CD4-positive, alpha-beta T cell (primary cell): ENCODE measurements around the gene ATP5PD. TPM values are rescaled to one million over a fixed set of nuclear protein-coding genes. Genes with fewer than 3 reads are reported as not detected.

ENCODE experiments used
- ATAC-seq: fragments of 200-7000 bp; cut with Tn5 transposase; one replicate; pipeline ENCODE4 v1.10.0; 2022; ENCODE audit warnings: mild to moderate bottlenecking; ENCODE audit not compliant: poor library complexity
- CTCF ChIA-PET: fragments of 350-600 bp; sonication (Branson Sonifier 250); formaldehyde crosslinking; loops from one replicate; lab custom pipeline; 2021; ENCODE audit warnings: antibody characterized with exemption, inconsistent platforms; lab: Charles Lee
- POLR2A ChIA-PET: fragments of 350-600 bp; sonication (Branson Sonifier 250); formaldehyde crosslinking; loops from one replicate; lab custom pipeline; 2021; ENCODE audit warnings: antibody characterized with exemption, inconsistent platforms; lab: Charles Lee
- DNase-seq, 14 experiments: peaks; one replicate each; pipeline ENCODE4 v3.0.0-alpha.2; 2013 to 2020; ENCODE audit warnings: mixed read lengths in 2 of 14
- H3K27ac ChIP-seq, 2 donors: one replicate each; pipeline versions ENCODE4 v1.5.1 to v1.7.0; 2013; ENCODE audit warnings: low read length in 2 of 2, low read depth in 1 of 2, mild to moderate bottlenecking in 1 of 2
- H3K27me3 ChIP-seq, 2 experiments: 1 replicate in 1 of 2; 2 replicates in 1 of 2; pipeline versions ENCODE4 v1.6.1 to v1.7.0; 2013; ENCODE audit warnings: low read length in 2 of 2, control low read depth in 1 of 2, mild to moderate bottlenecking in 1 of 2, moderate library complexity in 1 of 2; ENCODE audit not compliant: insufficient read depth in 2 of 2, control insufficient read depth in 1 of 2
- H3K36me3 ChIP-seq: one replicate; pipeline ENCODE4 v1.6.1; 2013; ENCODE audit warnings: low read length, control low read depth; ENCODE audit not compliant: insufficient read depth
- H3K4me1 ChIP-seq: one replicate; pipeline ENCODE4 v1.6.1; 2013; ENCODE audit warnings: low read length, control low read depth; ENCODE audit not compliant: insufficient read depth
- H3K4me3 ChIP-seq: one replicate; pipeline ENCODE4 v1.5.1; 2013; ENCODE audit warnings: mild to moderate bottlenecking, low read length, moderate library complexity
- H3K9me3 ChIP-seq, 2 experiments: 1 replicate in 1 of 2; 2 replicates in 1 of 2; pipeline versions ENCODE4 v1.6.1 to v1.7.0; 2013; ENCODE audit warnings: low read length in 2 of 2, mild to moderate bottlenecking in 2 of 2, control low read depth in 1 of 2, moderate library complexity in 1 of 2; ENCODE audit not compliant: control insufficient read depth in 1 of 2, insufficient read depth in 1 of 2
- H3K27ac Mint-ChIP-seq: one replicate; pipeline ENCODE4 v1.8.0; 2020; ENCODE audit warnings: mixed read lengths
- H3K27me3 Mint-ChIP-seq: one replicate; pipeline ENCODE4 v1.8.0; 2021; ENCODE audit warnings: mixed read lengths
- H3K36me3 Mint-ChIP-seq: one replicate; pipeline ENCODE4 v1.8.0; 2021; ENCODE audit warnings: low read depth, mixed read lengths
- H3K4me1 Mint-ChIP-seq: one replicate; pipeline ENCODE4 v1.8.0; 2021; ENCODE audit warnings: low read depth, mixed read lengths
- H3K4me3 Mint-ChIP-seq: one replicate; pipeline ENCODE4 v1.8.0; 2020; ENCODE audit warnings: mild to moderate bottlenecking, mixed read lengths
- H3K9me3 Mint-ChIP-seq: one replicate; pipeline ENCODE4 v1.8.0; 2020; ENCODE audit warnings: mixed read lengths
- CTCF ChIP-seq: fragments of 200-600 bp; IDR thresholded peaks from one replicate; pipeline ENCODE4 v1.8.0; 2022; ENCODE audit warnings: antibody characterized with exemption, mild to moderate bottlenecking
- intact Hi-C, 2 experiments: fragments of 100-400 bp; cut with DNase I in 1 of 2; cut with micrococcal nuclease in 1 of 2; formaldehyde crosslinking; loops; one replicate each; pipeline versions ENCODE4 v1.15.1 to v1.9.0; 2023 to 2025; cut with DNase I, micrococcal nuclease
- total RNA-seq, 174 experiments: library from RNA in 2 of 174; stranded (reverse) in 2 of 174; gene quantifications; one replicate each; pipeline ENCODE4 v1.2.3 and lab custom pipeline; 2021 to 2026

Gene ATP5PD
- total RNA-seq, 2 experiments from 2014 or later, result 98.5 to 112 TPM

- POLR2A ChIA-PET, result interaction anchor here (3.8 kb wide), 1 partner anchor 12 kb away, joined by 16 read pairs; no protein-coding TSS in a partner anchor
- intact Hi-C loops, result loop anchor here in 1 of 2 experiments (10.0 kb wide), 1 partner anchor 49 kb away; no protein-coding TSS in a partner anchor
- Mint-ChIP-seq H3K27me3 (no peaks in the 10 kb centered on the region), H3K27ac (no peak overlapping the region), H3K9me3 (no peaks in the 10 kb centered on the region), H3K4me1 (peaks cover 34% of the 10 kb centered on the region), H3K4me3 (peak overlapping the region; percentile 34), H3K36me3 (peaks cover 43% of the 10 kb centered on the region)
- Histone ChIP-seq H3K36me3 (peaks cover 42% of the 10 kb centered on the region), H3K9me3 (no peaks in the 10 kb centered on the region), H3K4me3 (no peak overlapping the region), H3K27me3 (no peaks in the 10 kb centered on the region), H3K27ac (no peak overlapping the region), H3K4me1 (peaks cover 31% of the 10 kb centered on the region)
- ATAC-seq (no peak), DNase-seq (no peak)
- CTCF ChIA-PET, result no interaction called here
- no peak for TF ChIP-seq CTCF
These were observed 18.9 kb upstream of the ATP5PD start for GRCh38 chr17:75065562-75066151.

GRCh38 chr17:75064867-75065561 lies 18.2 kb upstream of the ATP5PD start:
- DNase-seq, result no peak

GRCh38 chr17:75064460-75064859 lies 17.7 kb upstream of the ATP5PD start:
- Histone ChIP-seq H3K9me3 (no peaks in the 10 kb centered on the region), H3K4me3 (no peak overlapping the region), H3K27me3 (no peaks in the 10 kb centered on the region), H3K4me1 (peaks cover 32% of the 10 kb centered on the region), H3K27ac (no peak overlapping the region), H3K36me3 (peaks cover 46% of the 10 kb centered on the region)
- Mint-ChIP-seq H3K4me3 (no peak overlapping the region), H3K9me3 (no peaks in the 10 kb centered on the region), H3K36me3 (peaks cover 53% of the 10 kb centered on the region), H3K27me3 (no peaks in the 10 kb centered on the region), H3K27ac (no peak overlapping the region), H3K4me1 (peaks cover 37% of the 10 kb centered on the region)
- ChIA-PET POLR2A (interaction anchor here (0.7 kb wide), 1 partner anchor 9 kb away, joined by 3 read pairs; no protein-coding TSS in a partner anchor), CTCF (no interaction called here)
- TF ChIP-seq CTCF, result no peak
- DNase-seq (no peak), ATAC-seq (no peak)
- intact Hi-C loops, result loop anchor here (5.0 to 10.0 kb wide), 4 partner anchors 43 to 138 kb away; partner anchors contain the start of genes ARMC7 (in 1 of the 2) and SUMO2 (in 1 of the 2)

More at GRCh38 chr17:75064867-75065561, 18.2 kb upstream of the ATP5PD start:
- H3K9me3 ChIP-seq, result no peaks in the 10 kb centered on the region
- Mint-ChIP-seq H3K4me1 (peaks cover 36% of the 10 kb centered on the region), H3K27me3 (no peaks in the 10 kb centered on the region), H3K4me3 (no peak overlapping the region), H3K36me3 (peaks cover 48% of the 10 kb centered on the region), H3K9me3 (no peaks in the 10 kb centered on the region), H3K27ac (no peak overlapping the region)
- intact Hi-C loops, result loop anchor here (5.0 to 10.0 kb wide), 4 partner anchors 42 to 137 kb away; partner anchors contain the start of genes ARMC7 (in 1 of the 2) and SUMO2 (in 1 of the 2)
- TF ChIP-seq CTCF, result no peak
- no peak overlapping the region for H3K27ac ChIP-seq
- H3K27me3 ChIP-seq, result no peaks in the 10 kb centered on the region
- POLR2A ChIA-PET, result interaction anchor here (0.7 kb wide), 1 partner anchor 9 kb away, joined by 3 read pairs; no protein-coding TSS in a partner anchor
- ATAC-seq, result no peak
- no peak overlapping the region for H3K4me3 ChIP-seq
- H3K36me3 ChIP-seq, result peaks cover 43% of the 10 kb centered on the region
- peaks cover 31% of the 10 kb centered on the region for H3K4me1 ChIP-seq
- CTCF ChIA-PET, result no interaction called here
